NCI-H1105 (cell line): ENCODE data around the gene EGFL8.
"Not testable (repeated sequence)": the region's sequence is repeated elsewhere in the genome, so short reads cannot be mapped to it uniquely, and the experiment has no call there.

Experiments used
- DNase-seq: peaks from one replicate; lab custom pipeline; 2025; lab: John Stamatoyannopoulos, UW

Gene EGFL8

GRCh38 chr6:32196682-32197616, 32.6 kb downstream of the EGFL8 start:
- no peak for DNase-seq

- no peak for DNase-seq
Observed at GRCh38 chr6:32198345-32198696, 33.9 kb downstream of the EGFL8 start.

GRCh38 chr6:32198866-32199265, 34.5 kb downstream of the EGFL8 start:
- no peak for DNase-seq

DNA sequence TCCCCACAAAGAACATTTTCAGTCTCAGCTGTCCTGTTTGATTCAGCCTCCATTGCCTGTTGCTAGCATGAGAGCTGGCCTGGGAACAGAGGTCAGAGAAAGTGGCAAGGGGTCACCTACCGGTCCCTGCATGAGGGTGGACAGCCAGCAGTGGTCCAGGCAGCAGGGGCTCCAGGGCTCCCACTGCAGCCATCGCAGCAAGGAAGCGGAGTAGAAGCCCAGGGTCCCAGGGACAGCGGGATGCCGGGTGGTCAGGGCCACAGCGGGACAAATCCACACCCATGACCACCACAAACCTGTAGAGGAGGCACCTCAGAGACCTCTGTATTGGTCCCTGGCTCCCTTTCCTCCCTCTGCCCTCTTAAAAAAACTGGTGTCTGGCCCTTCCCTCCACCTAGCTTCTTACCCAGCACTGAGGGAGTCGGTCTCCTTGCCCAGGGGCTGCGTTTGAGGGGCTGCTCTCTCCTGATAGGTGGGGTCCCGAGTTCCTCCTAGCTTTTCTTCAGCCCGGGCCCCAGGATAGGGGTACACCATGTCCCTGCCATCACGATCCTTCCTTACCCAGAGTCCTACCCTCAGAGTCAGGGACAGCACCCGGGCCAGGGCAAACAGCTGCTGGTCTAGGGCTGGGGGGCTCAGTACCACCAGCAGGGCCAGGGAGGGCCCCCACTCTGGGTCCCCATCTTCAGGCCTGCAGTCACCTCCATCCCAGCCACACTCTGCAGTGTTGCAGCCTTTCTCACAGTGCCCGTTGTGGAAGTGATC, 36.5 kb downstream of the EGFL8 start:
- DNase-seq: no peak

GRCh38 chr6:32202186-32202585, 37.8 kb downstream of the EGFL8 start:
- DNase-seq: no peak

DNA sequence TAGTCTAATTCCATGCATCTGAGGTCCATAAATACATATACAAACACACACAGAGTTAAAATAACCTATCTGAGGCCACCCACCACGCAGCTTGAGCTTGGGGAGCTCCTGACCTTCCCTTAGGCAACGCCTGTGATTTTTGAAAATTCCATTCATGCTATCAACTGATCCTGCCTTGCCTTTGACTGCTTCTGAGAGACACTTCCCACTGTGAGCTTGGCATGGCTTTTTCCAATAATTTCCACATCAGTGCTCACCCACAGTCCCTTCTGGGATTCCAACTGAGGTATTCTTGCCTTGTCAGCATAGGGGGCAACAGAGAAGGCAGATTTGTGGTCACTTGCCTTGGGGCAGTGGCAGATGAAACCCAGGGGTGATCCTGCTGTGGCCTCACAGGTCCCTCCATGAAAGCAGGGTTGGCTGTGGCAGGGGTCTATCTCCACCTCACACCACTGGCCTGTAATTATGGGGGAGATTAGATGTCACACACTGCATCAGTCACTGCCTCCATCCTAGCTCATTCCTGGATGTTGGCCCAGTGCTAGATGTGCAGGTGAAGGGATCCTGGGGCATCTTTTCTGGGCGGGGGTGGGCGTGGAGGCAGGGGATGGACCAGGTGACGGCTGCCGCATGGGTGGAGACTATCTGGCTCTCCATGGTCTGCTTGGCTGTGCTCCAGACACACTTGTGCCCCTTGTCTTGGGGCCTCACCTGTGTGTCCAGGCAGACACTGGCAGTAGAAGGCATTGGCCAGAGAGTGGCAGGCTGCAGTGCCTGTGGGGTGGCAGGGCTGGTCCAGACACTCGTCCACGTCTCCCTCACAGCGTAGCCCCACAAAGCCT, 39.3 kb downstream of the EGFL8 start:
- no peak for DNase-seq

DNA sequence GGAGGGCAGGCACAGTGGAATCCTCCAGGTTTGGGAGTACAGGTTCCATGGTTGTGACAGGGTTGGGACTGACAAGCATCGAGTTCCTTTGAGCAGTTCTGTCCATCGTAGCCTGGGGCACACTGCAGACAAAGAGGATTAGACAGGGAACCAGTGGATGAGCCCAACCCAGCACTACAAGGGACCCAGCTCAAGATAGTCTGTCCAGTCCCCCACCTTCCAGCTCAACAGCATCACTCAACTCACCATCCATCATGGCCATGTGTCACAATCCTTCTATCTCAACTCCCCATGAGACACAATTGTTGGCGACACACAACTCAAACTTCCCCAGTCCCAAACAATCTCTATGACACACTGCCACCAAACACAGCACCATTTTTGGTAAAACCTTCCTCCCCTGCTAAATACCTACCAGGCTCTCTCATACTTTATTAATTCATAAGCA, 39.9 kb downstream of the EGFL8 start:
- DNase-seq: no peak

DNA sequence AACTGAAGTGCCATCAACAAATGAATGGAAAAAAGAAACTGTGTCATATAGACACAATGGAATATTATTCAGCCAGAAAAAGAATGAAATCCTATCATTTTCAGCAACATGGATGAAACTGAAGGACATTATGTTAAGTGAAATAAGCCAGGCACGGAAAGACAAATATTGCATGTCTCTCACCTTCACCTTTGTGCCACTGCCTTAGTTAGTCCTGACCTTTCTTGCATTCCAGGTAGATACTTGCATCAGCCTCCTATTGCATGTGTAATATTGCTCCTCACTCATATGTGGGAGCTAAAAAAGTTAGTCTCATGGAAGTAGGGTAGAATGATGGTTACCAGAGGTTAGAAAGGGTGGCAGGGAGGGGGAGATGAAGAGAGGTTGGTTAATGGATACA, 44.6 kb downstream of the EGFL8 start:
- no peak for DNase-seq

GRCh38 chr6:32210191-32210601, 45.8 kb downstream of the EGFL8 start:
- DNase-seq: no peak

- not testable (repeated sequence) for DNase-seq
Observed at GRCh38 chr6:32211432-32211831, 47.0 kb downstream of the EGFL8 start.

GRCh38 chr6:32212076-32212760, 47.8 kb downstream of the EGFL8 start:
- DNase-seq: no peak

- no peak for DNase-seq
Observed at GRCh38 chr6:32213649-32214048, 49.3 kb downstream of the EGFL8 start.

- no peak for DNase-seq
Observed at GRCh38 chr6:32214126-32214525, 49.7 kb downstream of the EGFL8 start.

DNA sequence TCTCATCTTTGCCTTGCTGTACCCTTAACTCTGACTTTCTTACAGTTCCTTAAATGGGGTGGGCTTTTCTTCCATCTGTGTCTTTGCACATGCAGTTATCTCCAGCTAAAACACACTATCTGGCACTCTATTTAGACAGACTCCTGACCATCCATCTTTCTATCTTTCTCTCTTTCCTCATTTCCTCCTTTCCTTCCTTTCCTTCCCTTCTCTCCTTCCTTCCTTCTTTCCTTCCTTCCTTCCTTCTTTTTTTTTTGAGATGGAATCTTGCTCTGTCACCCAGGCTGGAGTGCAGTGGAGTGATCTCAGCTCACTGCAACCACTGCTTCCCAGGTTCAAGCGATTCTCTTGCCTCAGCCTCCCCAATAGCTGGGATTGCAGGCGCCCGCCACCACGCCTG, 51.2 kb downstream of the EGFL8 start:
- no peak for DNase-seq

GRCh38 chr6:32216285-32216684, 51.9 kb downstream of the EGFL8 start:
- no peak for DNase-seq

GRCh38 chr6:32216998-32217397, 52.6 kb downstream of the EGFL8 start:
- DNase-seq: no peak
